HG03103 (cell line): ENCODE results near the gene CACNA1F.
A peak's percentile ranks its signal among the peaks of the same experiment; 100 is the strongest.

ENCODE experiments used
- ATAC-seq: cut with Tn5 transposase; IDR thresholded peaks from one replicate; pipeline ENCODE4 v1.9.1; 2021; ENCODE audit warnings: low read depth; ENCODE audit not compliant: unreplicated experiment

The CACNA1F gene

GRCh38 chrX:49157194-49157593, 75.9 kb downstream of the CACNA1F start:
- no peak for ATAC-seq

- peak; percentile 78 for ATAC-seq
Observed at GRCh38 chrX:49155900-49156837, 77.0 kb downstream of the CACNA1F start.

- ATAC-seq: no peak
Observed at GRCh38 chrX:49155243-49155899, 77.8 kb downstream of the CACNA1F start.
